NCI-H2227 (cell line): Measurements from ENCODE around the gene LRBA.
"Not testable (repeated sequence)": the region's sequence is repeated elsewhere in the genome, so short reads cannot be mapped to it uniquely, and the experiment has no call there.

Source experiments
- DNase-seq: peaks from one replicate; lab custom pipeline; 2025; ENCODE audit not compliant: unreplicated experiment; lab: John Stamatoyannopoulos, UW

LRBA gene

GRCh38 chr4:150744570-150744969 is 270.5 kb downstream of the LRBA start:
- no peak for DNase-seq

DNA sequence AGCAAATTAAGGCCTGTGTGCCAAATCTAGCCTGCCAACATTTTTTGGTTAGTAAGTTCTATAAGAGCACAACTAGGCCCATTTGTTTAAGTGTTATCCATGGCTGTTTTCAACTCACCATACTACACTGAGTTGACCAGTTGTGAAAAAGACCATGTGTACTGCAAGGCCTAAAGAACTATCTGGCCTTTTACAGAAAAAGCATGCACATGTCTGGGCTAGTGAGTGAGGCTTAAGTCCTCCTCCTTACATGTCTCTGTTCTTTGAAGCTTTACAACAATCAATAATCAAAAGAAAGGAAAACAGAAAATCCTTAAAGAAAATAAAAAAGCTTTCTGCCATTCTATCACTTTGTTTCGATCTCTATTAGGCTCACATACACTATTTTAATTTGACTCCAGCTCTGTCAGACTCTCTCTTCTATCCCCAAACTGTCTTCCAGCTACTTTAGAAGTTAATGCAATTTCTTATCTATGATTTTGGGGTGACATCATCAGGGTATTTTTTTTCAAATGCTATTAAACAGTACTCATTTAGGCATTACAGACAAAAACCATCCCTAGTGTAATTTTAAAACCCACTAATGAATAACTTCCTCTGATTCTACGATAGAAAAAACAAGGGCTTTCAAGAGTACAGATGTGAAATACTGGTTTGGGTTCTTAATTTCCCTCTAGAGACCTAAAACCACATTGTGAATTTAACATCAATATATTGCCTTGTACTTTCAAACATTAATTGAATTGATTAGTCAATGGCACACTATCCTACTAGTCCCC is 271.3 kb downstream of the LRBA start:
- DNase-seq: no peak

- DNase-seq: not testable (repeated sequence)
Measured at GRCh38 chr4:150742930-150743329, 272.2 kb downstream of the LRBA start.

DNA sequence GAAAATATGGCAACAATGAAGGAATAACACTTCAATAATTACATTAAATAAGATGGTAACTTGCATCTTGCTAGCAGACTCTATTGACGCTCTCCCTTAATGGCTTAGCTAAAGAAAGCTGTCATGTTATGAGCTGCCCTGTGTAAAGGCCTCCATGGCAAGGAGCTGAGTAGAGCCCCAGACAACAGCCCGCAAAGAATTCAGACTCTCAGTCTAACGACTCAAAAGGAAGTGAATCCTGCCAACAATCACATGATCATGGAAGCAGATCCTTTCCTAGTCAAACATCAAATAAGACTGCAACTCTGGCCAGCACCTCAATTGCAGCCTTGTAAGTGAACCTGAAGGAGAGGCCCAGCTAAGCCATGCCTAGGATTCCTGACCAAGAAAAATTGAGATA is 275.5 kb downstream of the LRBA start:
- no peak for DNase-seq

- no peak for DNase-seq
Measured at GRCh38 chr4:150725957-150726523, 289.0 kb downstream of the LRBA start.

- no peak for DNase-seq
Measured at GRCh38 chr4:150723727-150724411, 291.2 kb downstream of the LRBA start.

DNA sequence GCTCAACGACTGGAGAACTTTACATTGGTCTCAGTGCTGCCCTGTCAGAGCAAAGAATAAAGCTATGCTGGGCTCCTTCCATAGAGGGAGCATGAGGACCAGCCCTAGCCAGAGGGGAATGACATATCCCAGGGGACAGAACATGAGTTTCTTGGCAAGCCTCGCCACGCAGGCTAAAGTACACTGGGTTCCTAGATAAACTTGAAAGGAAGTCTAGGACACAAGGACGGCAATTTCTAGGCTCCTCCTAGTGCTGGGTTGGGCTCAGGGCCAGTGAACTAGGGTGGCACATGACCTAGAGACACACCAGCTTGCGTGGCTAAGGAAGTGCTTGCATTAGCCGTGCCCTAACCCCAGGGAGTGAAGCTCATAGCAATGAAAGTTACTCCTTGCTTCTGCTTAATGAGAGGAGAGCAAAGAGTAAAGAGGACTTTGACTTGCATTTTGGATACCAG is 292.1 kb downstream of the LRBA start:
- no peak for DNase-seq

DNA sequence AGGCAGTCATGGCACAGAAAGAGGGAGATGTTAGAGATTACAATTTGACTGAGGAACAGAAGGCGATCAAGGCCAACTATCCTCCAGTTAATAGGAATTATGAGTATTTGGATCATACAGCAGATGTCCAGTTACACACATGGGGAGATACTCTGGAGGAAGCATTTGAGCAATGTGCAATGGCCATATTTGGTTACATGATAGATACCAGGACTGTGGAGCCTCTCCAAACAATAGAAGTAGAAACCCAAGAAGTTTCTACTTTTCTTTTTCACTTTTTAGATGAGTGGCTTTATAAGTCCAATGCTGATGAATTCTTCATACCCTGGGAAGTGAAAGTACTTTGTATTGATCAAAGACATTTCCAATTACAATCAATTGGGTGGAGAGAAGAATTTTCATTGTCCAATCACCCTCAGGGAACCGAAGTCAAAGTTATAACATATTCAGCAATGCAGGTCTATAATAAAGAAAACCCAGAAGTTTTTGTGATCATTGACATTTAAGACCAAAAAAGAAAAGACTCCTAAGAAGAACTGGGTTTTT is 294.0 kb downstream of the LRBA start:
- DNase-seq: no peak

- no peak for DNase-seq
Measured at GRCh38 chr4:150717952-150718351, 297.1 kb downstream of the LRBA start.

GRCh38 chr4:150714462-150715438 is 300.3 kb downstream of the LRBA start:
- no peak for DNase-seq

DNA sequence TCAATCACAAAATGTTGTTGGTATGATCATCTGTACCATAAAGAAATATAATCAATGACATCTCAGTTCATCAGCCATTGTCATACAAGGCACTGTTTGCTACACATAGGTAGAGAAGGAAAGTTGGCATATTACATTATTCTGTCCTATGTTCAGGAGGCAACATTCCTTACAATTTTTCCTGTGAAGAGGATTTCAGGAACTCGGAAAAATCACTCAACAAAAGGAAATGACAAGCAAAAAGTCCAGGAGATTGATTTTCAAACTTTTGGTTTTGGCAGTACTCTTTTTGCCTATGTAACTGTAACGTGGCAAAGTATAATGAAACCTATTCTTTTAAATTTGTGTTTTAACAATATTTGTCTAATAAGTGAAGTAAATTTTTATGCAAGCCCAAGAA is 301.8 kb downstream of the LRBA start:
- DNase-seq: no peak

- no peak for DNase-seq
Measured at GRCh38 chr4:150710770-150711375, 304.2 kb downstream of the LRBA start.

DNA sequence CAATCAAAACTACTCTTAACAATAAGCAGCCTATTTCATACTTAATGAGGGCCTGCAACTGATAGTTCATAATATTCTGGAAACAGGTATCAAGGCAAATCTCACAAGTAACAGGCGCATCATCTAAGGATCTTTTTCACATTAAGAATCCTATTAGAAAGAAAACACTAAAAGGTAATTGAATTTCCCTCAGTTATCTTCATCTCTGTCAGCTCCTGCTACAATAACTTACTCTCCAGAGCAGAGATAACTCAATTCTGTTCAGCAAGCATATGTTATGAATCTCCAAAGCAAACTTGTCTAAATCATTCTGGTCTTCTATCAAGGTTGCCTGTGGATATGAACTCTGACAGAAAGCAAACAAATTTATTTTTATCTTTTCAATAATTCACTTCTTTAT is 307.1 kb downstream of the LRBA start:
- DNase-seq: no peak

DNA sequence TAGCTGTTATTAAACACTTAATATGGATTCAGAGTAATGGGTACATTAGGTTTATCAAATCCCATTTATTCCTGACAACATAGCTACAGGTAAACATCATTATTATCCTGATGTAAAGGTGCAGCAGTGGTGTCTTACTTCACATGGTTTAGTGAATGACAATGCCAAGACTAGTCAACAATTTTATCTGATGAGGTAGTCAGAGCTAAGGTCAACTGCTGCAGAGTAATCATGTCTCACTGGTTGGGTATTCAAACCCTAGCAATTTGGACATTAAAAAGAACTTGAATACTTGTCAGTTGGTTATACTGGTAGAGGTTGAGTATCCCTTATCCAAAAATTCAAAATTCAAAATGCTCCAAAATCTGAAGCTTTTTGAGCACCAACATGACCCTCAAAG is 315.5 kb downstream of the LRBA start:
- DNase-seq: no peak

GRCh38 chr4:150695162-150695561 is 319.9 kb downstream of the LRBA start:
- no peak for DNase-seq

- peak; percentile 20 for DNase-seq
Measured at GRCh38 chr4:150694438-150694837, 320.6 kb downstream of the LRBA start.

- DNase-seq: no peak
Measured at GRCh38 chr4:150683775-150684350, 331.2 kb downstream of the LRBA start.

DNA sequence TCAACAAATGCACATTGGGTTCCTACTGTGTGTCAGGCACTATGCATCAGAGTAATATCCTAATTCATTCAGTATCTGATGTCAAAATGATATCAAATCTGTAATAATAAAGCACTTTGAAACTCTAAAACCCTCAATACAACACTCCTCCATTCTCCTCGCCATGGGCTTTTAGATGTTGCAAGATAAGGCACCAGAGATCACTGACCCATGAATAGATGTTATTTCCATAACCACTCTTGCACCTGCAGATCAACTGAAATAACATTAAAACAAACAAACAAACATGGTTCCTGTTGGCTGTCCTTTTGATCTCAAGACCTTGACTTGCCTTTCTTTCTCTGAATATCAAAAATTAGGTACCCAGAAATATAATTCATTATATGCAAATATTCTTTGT is 333.0 kb downstream of the LRBA start:
- no peak for DNase-seq

- DNase-seq: no peak
Measured at GRCh38 chr4:150681063-150681462, 334.0 kb downstream of the LRBA start.

GRCh38 chr4:150680651-150681050 is 334.4 kb downstream of the LRBA start:
- DNase-seq: peak; percentile 61
